Measurements from ENCODE around the gene LLGL1.
A peak's percentile ranks its signal among the peaks of the same experiment; 100 is the strongest.

Gene LLGL1

DNA sequence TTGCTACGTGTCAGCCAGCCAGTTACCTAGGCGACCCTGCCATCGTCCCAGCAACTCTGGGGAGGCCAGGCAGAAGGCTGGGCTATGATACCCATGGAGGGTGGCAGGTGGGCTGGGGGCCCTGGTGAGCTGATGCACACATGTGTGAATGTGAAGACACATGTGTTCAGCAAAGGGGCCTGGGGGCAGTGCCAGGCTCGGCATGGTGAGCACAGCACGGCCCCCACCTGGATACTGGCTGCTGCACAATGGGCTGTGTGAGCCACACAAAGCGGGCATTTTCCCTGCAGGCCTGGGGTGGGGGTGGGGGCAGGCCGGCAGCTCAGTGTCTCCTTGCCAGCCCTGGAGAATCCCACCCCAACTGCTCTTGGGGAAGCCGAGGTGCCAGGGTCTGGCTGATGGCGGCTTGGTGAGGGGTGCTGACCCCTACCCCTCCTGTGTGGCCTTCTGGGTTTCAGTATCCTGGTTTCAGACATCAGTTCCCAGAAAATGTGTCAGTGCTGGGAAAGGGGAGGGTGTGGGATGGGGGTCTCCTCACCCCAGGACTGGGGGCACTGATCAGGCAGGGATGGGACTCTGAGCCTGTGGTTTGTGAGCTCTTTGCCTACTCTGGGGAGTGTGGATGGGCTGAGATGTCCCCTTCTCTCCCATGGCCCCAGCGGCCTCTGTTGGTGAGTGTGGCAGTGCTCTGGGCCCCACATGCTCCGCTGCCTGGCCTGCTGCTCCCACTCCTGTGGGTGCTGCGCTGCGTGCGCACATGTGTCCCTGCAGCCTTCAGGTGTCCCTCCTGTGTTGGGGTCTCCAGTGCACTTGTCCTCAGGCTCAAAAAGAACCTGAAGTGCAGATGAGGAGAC, 5.1 kb downstream of the LLGL1 start:
- no peak for DNase-seq

DNA sequence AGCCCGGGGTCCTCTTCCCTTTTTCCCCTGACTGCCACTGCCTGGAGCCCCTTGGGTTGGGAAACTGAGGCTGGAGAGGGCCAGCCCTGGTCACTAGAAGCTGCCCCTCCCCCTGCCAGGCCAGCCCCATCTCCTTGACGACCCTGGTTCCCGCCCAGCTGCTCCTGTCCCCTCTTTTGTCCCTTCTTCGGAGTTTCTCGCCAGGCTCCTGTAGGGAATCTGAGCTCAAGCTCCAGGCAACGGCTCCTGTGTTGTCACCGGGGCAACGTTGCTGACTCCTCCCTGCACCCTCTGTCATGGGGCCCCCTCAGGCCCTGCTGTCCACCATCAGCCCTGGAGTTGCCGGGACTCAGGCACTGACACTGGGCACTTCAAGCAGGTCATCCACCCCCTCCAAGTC, 5.7 kb downstream of the LLGL1 start:
- no peak for DNase-seq

DNA sequence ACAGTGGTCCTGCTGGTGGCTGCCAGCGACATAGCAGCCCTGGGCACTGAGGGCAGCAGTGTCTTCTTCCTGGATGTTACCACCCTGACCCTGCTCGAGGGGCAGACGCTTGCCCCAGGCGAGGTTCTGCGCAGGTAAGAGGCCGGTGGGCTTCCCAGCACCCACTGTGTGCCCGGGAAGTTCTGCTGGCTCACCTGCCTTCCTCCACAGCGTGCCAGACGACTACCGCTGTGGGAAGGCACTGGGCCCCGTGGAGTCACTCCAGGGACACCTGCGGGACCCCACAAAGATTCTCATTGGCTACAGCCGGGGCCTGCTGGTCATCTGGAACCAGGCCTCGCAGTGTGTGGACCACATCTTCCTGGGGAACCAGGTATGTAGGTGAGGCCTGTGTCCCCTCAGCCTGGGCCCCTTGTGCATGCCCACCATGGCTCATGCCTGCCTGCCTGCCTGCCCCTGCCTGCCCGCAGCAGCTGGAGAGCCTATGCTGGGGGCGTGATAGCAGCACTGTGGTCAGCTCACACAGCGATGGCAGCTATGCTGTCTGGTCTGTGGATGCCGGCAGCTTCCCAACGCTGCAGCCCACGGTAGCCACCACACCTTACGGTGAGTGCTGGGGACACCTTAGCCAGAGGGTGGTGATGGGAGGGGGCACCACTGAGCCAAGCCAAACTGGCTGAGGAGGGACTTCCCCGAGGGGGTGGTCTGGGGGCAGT, 8.5 kb downstream of the LLGL1 start:
- DNase-seq: no peak

DNA sequence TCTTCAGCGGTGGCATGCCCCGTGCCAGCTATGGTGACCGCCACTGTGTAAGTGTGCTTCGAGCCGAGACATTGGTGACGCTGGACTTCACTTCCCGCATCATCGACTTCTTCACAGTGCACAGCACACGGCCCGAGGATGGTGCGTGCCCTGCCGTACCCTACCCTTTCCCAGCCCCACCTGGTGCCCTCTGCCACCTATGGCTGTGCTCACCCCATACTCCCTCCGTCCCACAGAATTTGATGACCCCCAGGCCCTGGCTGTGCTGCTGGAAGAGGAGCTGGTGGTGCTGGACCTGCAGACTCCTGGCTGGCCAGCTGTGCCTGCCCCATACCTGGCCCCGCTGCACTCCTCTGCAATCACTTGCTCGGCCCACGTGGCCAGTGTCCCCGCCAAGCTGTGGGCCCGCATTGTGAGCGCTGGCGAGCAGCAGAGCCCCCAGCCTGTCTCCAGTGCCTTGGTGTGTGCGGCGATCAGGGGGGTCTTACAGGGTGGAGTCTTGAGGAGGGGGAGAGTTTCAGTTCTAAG, 9.5 kb downstream of the LLGL1 start:
- no peak for DNase-seq

DNA sequence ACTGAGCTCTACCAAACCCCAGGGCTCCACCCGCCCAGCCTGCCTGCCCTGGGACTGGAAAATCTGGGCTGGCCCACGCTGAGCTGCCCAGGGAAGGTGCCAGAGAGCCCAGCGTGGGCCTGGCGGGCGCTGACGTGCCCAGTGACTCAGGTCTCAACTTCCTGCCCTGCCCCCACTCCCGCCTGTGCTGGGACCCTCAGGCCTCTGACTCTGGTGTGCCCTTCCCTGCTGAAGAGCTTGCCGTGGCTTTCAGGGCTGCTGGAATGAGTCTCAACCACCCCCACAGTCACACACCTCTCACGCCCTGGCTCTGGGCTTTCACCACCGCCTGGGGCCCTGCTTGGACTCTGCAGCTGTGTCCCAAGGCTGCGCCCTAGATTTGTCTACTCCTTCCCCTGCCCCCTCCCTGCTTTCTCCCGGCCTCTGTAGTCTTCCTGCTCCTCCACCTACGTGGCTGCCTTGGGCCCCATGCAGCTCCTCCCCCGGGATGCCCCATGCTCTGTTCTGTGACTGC, 10.4 kb downstream of the LLGL1 start:
- no peak for DNase-seq

DNA sequence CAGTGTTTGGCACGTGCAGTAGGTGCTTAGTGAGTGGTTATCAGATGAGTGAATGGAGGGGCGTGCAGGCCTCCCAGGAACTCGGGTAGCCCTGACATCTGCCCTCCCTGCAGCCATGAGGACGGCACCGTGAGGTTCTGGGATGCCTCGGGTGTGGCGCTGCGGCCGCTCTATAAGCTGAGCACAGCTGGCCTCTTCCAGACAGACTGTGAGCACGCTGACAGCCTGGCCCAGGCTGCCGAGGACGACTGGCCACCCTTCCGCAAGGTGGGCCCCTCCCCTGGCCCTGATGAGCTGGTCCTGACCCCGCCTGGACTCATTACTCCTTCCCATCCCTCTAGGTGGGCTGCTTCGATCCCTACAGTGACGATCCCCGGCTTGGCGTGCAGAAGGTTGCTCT, 11.1 kb downstream of the LLGL1 start:
- DNase-seq: no peak

DNA sequence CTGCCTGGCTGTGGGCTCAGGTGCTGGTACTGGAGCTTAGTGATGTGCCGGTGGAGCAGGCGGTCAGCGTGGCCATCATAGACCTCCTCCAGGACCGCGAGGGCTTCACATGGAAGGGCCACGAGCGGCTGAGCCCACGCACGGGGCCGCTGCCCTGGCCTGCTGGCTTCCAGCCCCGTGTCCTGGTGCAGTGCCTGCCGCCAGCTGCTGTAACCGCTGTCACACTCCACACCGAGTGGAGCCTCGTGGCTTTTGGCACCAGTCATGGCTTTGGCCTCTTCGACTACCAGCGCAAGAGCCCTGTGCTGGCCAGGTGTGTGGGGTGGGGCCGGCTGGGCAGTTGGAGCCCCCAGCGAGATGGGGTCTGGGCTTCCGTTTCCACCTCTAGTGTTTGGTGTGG, 12.0 kb downstream of the LLGL1 start:
- no peak for DNase-seq

DNA sequence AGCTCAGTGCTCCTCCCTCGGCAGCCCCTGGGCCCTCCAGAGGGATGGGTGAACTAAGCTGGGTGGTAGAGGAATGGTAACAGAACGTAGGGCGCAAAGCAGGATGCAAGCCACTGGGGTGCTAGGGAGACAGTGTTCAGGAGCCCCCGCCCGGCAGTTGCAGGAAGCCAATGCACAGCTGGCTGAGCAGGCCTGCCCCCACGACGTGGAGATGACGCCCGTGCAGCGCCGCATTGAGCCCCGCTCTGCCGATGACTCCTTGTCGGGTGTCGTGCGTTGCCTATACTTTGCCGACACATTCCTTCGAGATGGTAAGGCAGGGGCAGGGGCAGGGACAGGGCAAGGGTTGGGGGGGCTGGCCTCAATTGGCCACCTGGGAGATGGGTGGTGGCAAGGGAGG, 12.9 kb downstream of the LLGL1 start:
- DNase-seq: no peak

DNA sequence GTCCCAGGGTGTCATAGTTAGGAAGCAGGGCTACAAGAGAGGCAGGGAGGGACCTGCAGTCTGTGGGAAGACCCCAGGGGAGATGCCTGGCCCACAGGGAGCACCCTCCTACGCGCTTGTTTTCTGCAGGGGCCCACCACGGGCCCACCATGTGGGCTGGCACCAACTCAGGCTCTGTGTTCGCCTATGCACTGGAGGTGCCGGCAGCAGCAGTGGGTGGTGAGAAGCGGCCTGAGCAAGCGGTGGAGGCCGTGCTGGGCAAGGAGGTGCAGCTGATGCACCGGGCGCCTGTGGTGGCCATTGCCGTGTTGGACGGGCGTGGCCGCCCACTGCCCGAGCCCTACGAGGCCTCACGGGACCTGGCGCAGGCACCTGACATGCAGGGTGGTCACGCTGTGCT, 15.0 kb downstream of the LLGL1 start:
- DNase-seq: no peak

DNA sequence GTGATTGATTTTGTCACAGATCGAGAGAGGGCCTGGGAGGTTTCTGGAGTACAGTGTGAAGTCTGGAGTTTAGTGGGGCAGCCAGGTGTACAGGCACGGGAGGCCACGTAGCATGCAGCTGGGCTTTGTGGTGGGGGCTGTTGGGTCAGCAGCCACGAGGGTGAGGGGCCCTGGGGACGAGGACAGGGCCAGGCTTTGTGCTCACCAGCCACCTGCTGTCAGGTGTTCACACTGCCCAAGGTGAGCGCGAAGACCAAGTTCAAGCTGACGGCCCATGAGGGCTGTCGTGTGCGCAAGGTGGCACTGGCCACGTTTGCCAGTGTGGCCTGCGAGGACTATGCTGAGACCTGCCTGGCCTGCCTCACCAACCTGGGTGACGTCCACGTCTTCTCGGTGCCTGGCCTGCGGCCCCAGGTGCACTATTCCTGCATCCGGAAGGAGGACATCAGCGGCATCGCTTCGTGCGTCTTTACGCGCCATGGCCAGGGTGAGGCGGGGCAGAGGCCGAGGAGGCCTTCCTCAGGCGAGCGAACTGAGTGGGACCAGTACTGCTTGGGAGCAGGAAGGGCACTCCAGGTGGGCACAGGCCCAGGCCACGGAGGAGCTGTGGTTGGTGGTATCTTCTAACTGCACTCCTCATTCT, 15.9 kb downstream of the LLGL1 start:
- no peak for DNase-seq

DNA sequence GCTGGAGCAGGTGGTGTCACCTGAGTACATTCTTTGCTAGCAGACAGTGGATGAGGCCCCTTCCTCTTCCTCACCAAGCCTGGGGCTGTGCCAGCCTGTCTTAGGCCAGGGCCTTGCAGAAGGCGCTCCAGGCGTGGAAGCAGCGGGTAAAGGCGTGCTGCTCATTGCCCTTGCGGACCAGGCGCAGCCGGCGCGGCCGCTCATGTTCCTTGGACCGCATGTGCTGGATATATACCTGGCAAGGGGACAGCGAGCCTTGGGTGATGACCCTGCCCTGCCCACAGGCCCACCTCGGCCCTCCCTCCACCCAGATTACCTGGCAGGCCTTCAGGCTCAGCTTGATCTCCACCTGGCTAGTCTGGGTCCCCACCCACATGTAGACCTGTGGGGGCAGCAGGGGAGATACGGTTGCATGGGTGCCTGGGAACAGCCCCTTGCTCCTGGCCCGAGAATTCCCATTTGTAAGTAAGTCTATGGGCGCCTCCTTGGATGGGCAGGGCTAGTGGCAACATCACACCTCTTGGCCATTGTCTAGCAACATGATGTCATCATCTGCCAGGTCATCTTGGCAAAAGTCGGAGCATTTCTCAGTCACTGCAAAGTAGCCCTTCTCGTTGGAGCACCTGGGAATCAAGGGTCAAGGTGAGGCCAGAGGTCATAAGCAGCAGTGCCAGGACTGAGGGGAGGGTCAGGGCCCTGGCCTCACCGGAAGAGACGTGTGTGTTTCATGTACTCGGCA, 19.8 kb downstream of the LLGL1 start:
- no peak for DNase-seq

DNA sequence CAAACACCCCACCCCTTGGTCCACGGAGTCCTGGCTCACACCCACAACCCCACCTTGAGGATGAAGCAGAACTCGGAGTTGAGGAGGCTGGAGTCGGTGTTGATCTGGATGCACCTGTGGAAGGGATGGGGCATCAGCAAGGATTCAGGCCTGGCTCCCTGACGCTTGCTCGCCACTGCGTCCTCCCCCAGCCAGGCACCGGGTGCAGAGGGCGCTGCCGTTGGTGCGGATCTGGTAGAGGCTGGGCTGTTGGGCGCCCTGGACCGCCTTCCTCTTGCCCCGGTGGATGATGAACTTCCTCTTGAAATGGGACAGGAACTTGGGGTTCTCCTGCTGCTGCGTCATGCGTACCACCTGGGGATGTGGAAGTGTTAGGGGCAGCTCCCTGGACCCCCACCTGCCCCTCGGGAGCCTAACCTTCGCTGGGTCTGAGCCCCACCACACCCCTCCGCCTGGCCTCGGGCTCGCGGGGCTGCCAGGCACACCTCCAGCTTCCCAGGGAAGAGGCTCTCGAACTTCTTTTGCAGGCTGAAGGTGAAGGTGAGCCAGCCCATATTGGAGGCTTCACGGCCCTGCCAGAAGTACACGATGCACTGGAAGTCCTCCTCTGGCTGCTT, 20.8 kb downstream of the LLGL1 start:
- DNase-seq: no peak

DNA sequence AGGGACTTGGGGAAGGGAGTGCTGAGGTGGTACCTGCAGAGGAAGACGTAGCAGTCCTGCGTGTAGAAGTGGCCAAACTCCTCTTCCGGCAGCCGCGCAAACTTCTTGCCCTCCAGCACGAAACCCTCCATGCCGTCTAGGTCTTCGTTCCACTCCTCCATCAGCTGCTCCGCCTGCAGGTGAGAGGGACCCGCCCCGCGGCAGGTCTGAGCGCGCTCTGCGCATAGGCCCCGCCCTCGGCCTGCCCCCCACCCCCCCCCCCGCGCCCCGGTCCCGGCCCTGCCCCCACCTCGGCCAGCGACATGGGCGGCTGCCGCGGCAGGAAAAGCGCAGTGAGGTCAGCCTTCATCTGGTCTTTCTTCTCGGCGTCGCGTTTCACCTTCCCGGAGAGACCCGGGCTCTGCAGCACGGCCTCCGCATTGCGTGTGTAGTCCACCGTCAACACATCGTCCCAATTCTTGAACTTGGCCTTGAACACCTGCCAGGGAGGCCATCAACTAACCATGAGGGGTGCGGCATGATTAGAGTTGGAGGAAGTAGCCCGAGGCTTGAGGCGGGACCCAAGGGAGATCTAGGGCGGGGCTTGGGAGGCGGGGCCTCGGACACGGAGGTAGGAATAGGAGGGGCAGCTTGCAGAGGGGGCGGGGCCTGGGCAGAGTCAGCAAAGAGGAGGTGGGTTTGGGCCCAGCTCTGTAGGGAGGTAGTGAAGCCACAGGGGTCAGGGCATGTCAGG, 21.6 kb downstream of the LLGL1 start:
- no peak for DNase-seq

DNA sequence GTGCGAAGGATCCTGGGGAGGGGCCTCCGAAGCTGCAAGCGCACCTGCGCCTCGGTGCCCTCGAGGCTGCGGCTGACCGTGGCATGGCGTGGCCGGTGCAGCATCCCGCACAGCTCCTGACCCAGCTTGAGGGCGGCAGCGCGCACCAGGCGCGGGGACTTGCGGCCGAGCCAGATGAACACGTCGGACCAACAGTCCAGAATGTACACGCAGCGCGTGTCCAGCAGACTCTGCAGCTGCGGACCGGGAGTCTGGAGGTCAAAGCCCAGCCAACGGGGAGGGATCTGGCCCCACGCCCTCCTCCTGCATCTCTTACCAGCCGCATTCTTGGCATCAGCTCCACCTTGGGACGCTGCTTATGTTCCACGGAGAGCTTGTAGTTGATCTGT, 22.2 kb downstream of the LLGL1 start:
- DNase-seq: no peak

DNA sequence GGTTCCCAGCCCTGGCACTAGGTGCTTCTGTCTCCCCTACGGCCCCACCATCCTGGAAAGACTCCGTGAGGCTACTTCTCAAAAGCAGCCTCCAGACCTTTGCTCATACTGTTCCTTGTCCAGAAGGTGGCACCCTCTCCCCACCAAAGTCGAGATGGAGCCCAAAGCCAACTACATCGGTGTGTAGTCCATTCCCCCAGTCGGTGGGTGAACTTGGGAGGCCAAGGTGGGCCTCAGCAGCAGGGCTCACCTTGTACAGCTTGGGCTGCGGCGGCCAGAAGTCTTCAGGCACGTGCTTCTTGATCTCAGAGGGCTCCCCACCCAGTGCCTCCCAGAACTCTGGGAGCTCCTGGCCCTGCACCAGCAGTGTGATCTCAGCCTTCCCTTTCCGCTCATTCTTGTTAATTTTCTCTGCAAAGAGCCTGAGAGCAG, 22.9 kb downstream of the LLGL1 start:
- DNase-seq: peak in 1 of 2 experiments; percentile 16

DNA sequence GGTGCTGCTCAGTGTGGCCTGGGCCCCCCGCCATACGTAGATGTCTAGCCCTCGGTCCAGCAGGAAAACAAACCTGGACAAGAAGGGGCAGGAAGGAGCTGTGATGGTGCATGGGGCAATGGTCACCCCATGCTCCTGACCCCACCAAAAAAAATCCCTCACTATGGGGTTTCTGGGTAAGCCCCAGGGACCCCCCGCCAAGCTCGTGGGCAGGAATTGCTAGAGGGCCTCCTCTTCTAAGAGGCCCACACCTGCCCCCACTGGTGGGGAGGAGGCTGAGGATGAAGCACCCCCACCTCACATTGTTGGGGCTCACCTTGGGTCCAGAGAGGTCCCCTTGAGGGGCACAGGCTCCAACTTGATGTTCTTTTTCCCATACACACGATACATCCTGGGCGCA, 23.4 kb downstream of the LLGL1 start:
- no peak for DNase-seq

DNA sequence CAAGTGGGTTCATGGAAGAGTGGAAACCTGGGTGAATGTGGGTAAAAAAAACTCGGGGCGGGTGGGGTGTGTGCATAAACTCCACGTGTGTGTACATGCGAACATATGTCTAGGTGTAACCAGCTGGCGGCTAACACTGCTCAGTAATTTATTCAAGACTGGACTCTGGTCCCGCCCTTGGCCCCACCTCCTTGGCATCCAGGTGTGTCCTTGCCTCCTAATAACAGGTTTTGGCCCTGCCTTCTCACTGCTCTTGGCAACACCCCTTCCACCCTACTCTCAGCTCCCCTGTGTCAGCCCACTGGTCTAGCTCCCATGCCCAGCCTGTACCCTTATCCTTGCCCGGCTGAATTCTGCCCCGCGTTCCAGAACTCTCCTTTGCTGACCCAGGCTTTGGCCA, 24.8 kb downstream of the LLGL1 start:
- DNase-seq: no peak

DNA sequence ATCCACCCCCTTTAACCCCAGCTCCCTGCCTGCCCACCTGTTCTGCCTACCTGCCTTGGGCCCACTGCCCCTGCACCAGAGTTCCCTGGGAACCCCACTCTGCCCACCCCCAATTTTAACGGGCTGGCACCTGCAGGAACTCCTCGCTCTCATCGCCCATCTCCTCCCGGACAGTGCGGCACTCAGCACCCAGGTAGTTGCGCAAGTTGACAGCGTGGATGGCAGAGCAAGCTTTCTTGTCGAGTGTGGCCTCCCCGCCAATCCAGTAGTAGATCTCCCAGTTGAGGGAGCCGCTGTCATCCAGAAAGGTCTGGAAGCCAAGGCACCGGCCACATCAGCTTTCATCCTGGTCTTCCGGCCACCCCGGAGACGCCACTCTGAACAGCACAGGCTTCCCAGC, 25.3 kb downstream of the LLGL1 start:
- DNase-seq: no peak

DNA sequence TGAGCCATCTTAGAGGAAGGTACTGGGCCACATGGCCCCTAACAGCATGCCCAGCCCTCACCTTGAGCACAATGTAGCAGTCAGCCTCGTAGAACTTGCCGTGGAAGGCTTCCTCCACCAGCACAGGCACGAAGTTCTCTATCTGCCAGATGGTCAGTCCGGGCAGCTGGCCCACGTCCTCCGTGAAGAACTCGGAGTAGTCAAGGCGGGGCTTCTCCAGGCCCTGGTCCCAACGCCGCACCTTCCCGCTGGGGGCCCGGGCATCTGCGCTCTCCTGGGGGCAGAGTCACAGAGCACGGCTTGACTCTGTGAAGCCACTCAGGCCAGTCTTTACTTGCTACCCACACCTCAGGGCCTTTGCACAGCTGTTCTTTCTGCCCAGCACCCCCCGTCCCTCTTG, 25.8 kb downstream of the LLGL1 start:
- DNase-seq: no peak

DNA sequence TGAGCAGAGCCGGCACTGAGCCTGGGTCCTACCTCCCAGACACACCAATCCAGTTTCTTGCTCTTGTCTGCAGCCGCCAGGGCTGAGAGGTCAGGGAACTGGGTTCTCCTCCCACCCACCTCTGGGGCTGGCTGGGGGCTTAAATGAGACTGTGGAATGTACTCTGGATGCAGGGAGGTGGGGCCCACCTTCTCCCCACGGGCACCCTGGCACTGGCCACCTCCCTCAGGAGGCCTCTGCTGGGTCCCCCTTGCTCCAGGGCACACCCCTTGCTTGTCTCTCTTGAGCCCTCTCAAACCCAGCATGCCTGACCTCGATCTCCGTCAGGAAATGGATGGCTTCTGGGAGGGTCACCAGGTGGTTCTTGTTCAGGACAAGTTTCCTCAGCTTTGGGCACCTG, 26.7 kb downstream of the LLGL1 start:
- no peak for DNase-seq

DNA sequence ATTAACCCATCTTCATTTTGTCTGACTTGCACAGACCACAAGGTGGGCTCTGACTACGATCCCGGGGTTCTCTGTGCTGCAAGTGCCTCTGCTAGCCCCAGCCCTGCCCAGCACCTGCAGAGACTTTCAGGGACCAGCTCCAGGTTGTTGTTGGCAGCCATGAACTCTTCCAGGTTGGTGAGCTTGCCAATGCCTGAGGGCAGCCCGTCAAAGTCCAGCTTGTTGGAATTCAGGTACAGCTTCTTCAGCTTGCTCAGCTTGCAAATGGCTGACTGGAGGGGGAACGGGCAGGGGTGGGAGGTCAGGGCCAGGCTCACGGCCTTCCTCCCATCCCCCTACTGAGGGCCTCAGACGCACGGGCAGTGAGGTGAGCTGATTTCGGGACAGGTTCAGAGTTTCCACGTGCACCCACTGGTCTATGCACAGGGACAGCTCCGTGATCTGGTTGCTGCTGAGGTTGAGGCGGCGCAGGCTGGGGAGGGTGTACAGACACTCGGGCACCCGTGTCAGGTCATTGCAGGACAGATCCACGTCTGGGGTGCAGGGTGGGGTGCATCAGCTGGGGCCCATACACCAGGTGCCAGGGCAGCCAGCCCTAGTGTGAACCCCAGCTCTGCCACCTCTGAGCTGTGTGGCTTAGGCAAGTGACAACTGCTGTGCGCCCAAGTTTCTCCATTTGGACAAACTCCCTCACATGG, 27.9 kb downstream of the LLGL1 start:
- no peak for DNase-seq

All from cerebellar nuclear complex (tissue), 1 donor.